IMR-90 (cell line): ENCODE results near the gene LRRTM4. TPM values are rescaled to one million over a fixed set of nuclear protein-coding genes. Genes with fewer than 3 reads are reported as not detected.

Source experiments
- ATAC-seq: fragments of 200-7000 bp; cut with Tn5 transposase; 2 replicates; pipeline ENCODE4 v1.9.1; 2020; ENCODE audit warnings: low read depth, mild to moderate bottlenecking, moderate library complexity
- BruUV-seq: library from RNA; stranded (reverse); fragments of 400-500 nt; replicated peaks from 2 replicates; lab custom pipeline; 2021; lab: Mats Ljungman, UMichigan
- CTCF ChIA-PET: fragments of 300-600 bp; formaldehyde crosslinking; extraction: SDS; loops from one replicate; lab custom pipeline; 2021; ENCODE audit warnings: antibody characterized with exemption; lab: Yijun Ruan, JAX
- POLR2A ChIA-PET: fragments of 300-600 bp; sonication (Branson Sonifier 250); formaldehyde crosslinking; loops from one replicate; lab custom pipeline; 2022; ENCODE audit warnings: antibody characterized with exemption; ENCODE audit not compliant: unreplicated experiment; lab: Charles Lee
- DNase-seq: peaks from one replicate; pipeline ENCODE4 v3.0.0; 2013
- H2AFZ ChIP-seq: replicated peaks from 2 replicates; pipeline ENCODE3; 2013; ENCODE audit warnings: low read length, mild to moderate bottlenecking; ENCODE audit not compliant: poor library complexity
- H2AK5ac ChIP-seq: 2 replicates; pipeline ENCODE4 v1.6.1; 2013; ENCODE audit warnings: low read depth, low read length, inconsistent platforms
- H2AK9ac ChIP-seq: replicated peaks from 2 replicates; pipeline ENCODE3; 2013; ENCODE audit warnings: mild to moderate bottlenecking, low read depth, low read length, moderate library complexity; ENCODE audit not compliant: poor library complexity
- H2BK120ac ChIP-seq: 2 replicates; pipeline ENCODE4 v1.6.1; 2013; ENCODE audit warnings: low read depth, low read length, inconsistent platforms
- H2BK15ac ChIP-seq: 3 replicates; pipeline ENCODE4 v1.6.1; 2013; ENCODE audit warnings: low read depth, low read length, inconsistent platforms
- H2BK20ac ChIP-seq: 2 replicates; pipeline ENCODE4 v1.6.1; 2013; ENCODE audit warnings: low read depth, mild to moderate bottlenecking, inconsistent platforms, low read length, moderate library complexity
- H2BK5ac ChIP-seq: 2 replicates; pipeline ENCODE4 v1.6.1; 2013; ENCODE audit warnings: mild to moderate bottlenecking, low read depth, low read length, inconsistent platforms; ENCODE audit not compliant: poor library complexity, severe bottlenecking
- H3K14ac ChIP-seq: replicated peaks from 2 replicates; pipeline ENCODE4 v1.6.1; 2013; ENCODE audit warnings: low read depth, low read length, inconsistent platforms
- H3K18ac ChIP-seq: 2 replicates; pipeline ENCODE4 v1.6.1; 2013; ENCODE audit warnings: low read depth, low read length, control low read depth
- H3K23ac ChIP-seq: 2 replicates; pipeline ENCODE4 v1.6.1; 2013; ENCODE audit warnings: low read depth, low read length, inconsistent platforms
- H3K27ac ChIP-seq: 2 replicates; pipeline ENCODE4 v1.5.1; 2013; ENCODE audit warnings: mild to moderate bottlenecking, control low read depth, low read length; ENCODE audit not compliant: insufficient read depth
- H3K27me3 ChIP-seq: 2 replicates; pipeline ENCODE4 v1.6.1; 2013; ENCODE audit warnings: low read length; ENCODE audit not compliant: control insufficient read depth, insufficient read depth
- H3K36me3 ChIP-seq: 2 replicates; pipeline ENCODE4 v1.6.1; 2013; ENCODE audit warnings: low read length, mixed read lengths; ENCODE audit not compliant: control insufficient read depth, insufficient read depth
- H3K4ac ChIP-seq: 2 replicates; pipeline ENCODE4 v1.6.1; 2013; ENCODE audit warnings: low read depth, low read length, inconsistent platforms
- H3K4me1 ChIP-seq: 2 replicates; pipeline ENCODE4 v1.6.1; 2013; ENCODE audit warnings: low read length, mixed read lengths; ENCODE audit not compliant: control insufficient read depth, insufficient read depth
- H3K4me2 ChIP-seq: 2 replicates; pipeline ENCODE4 v1.6.1; 2013; ENCODE audit warnings: low read depth, mild to moderate bottlenecking, control low read depth, low read length, moderate library complexity
- H3K4me3 ChIP-seq: 2 replicates; pipeline ENCODE4 v1.5.1; 2013; ENCODE audit warnings: low read depth, mild to moderate bottlenecking, control low read depth, low read length, moderate library complexity; ENCODE audit not compliant: insufficient read depth
- H3K56ac ChIP-seq: 2 replicates; pipeline ENCODE4 v1.6.1; 2013; ENCODE audit warnings: low read length, inconsistent platforms; ENCODE audit not compliant: insufficient read depth; ENCODE audit errors: extremely low read depth
- H3K79me1 ChIP-seq, 2 experiments: 2 replicates each; pipeline ENCODE4 v1.6.1; 2013; ENCODE audit warnings: low read length in 2 of 2, inconsistent platforms in 1 of 2, low read depth in 1 of 2
- H3K9ac ChIP-seq: 2 replicates; pipeline ENCODE4 v1.6.1; 2013; ENCODE audit warnings: low read depth, low read length, control low read depth
- H3K9me1 ChIP-seq: 2 replicates; pipeline ENCODE4 v1.6.1; 2013; ENCODE audit warnings: low read length, inconsistent platforms; ENCODE audit not compliant: insufficient read depth
- H3K9me3 ChIP-seq: 2 replicates; pipeline ENCODE4 v1.6.1; 2013; ENCODE audit warnings: low read length; ENCODE audit not compliant: control insufficient read depth, insufficient read depth
- H4K20me1 ChIP-seq: 2 replicates; pipeline ENCODE4 v1.6.1; 2013; ENCODE audit warnings: low read length, inconsistent platforms; ENCODE audit not compliant: insufficient read depth
- H4K5ac ChIP-seq: 2 replicates; pipeline ENCODE4 v1.6.1; 2013; ENCODE audit warnings: mild to moderate bottlenecking, low read depth, low read length, control low read depth
- H4K8ac ChIP-seq, 2 experiments: 2 replicates each; pipeline ENCODE4 v1.6.1; 2013; ENCODE audit warnings: low read depth in 2 of 2, low read length in 2 of 2, control low read depth in 1 of 2, inconsistent platforms in 1 of 2
- H4K91ac ChIP-seq: 2 replicates; pipeline ENCODE4 v1.6.1; 2013; ENCODE audit warnings: low read depth, low read length, inconsistent platforms; ENCODE audit not compliant: insufficient read depth
- CHD1 ChIP-seq: IDR thresholded peaks from 2 replicates; pipeline ENCODE4 v1.6.1; 2012; ENCODE audit warnings: low read depth, low read length, improper control_type of control experiment
- CTCF ChIP-seq: conservative IDR thresholded peaks from 2 replicates; pipeline ENCODE4 v1.5.1; 2012; ENCODE audit warnings: mild to moderate bottlenecking, low read depth, low read length, improper control_type of control experiment
- ELK1 ChIP-seq: fragments of 150-350 bp; IDR thresholded peaks from 2 replicates; pipeline ENCODE4 v1.6.1; 2016; ENCODE audit warnings: low read depth, mild to moderate bottlenecking, low read length, moderate library complexity, borderline replicate concordance
- MAFK ChIP-seq: IDR thresholded peaks from 2 replicates; pipeline ENCODE4 v1.6.1; 2012; ENCODE audit warnings: low read depth, low read length, improper control_type of control experiment
- NFE2L2 ChIP-seq: fragments of 150-350 bp; IDR thresholded peaks from 2 replicates; pipeline ENCODE4 v1.6.1; 2016; ENCODE audit warnings: low read depth, mild to moderate bottlenecking, low read length
- POLR2A ChIP-seq: IDR thresholded peaks from 2 replicates; pipeline ENCODE4 v1.6.1; 2012; ENCODE audit warnings: mild to moderate bottlenecking, low read depth, low read length
- WGBS, 2 experiments: methylation state at CpG; one replicate each; pipeline versions ENCODE4 v1.1.5 to v1.1.7; 2013; ENCODE audit warnings: missing lambda C conversion rate in 2 of 2; ENCODE audit not compliant: insufficient read length in 1 of 2; ENCODE audit errors: extremely low coverage in 2 of 2; 5-methylcytosine and 5-hydroxymethylcytosine counted together
- dilution Hi-C: fragments of 300-500 bp; cut with HindIII; formaldehyde crosslinking; loops from one replicate; pipeline ENCODE4 v1.14.3; 2018; ENCODE audit warnings: low sequenced_read_pairs; ENCODE audit not compliant: unreplicated experiment
- in situ Hi-C: fragments of 300-500 bp; cut with MboI; formaldehyde crosslinking; loops from 3 replicates; pipeline ENCODE4 v1.14.3; 2019; ENCODE audit warnings: low sequenced_read_pairs, inconsistent platforms, mixed read lengths
- intact Hi-C: fragments of 100-400 bp; cut with micrococcal nuclease; formaldehyde crosslinking; loops from 2 replicates; pipeline ENCODE4 v1.10.0; 2022
- polyA plus RNA-seq, 3 experiments: library from polyadenylated mRNA; depleted of rRNA; stranded (reverse); fragments of >200 nt; gene quantifications; 2 replicates each; pipeline ENCODE4 v1.2.3, GENCODE V29; 2012; ENCODE audit warnings: low replicate concordance in 1 of 3
- total RNA-seq: library from RNA; depleted of rRNA; stranded (reverse); fragments of >200 nt; gene quantifications from 2 replicates; pipeline ENCODE4 v1.2.3, GENCODE V29; 2012

The LRRTM4 gene
- total and polyA plus RNA-seq, 2 of the 4 experiments (the other 2 are of a cell fraction) = not detected

GRCh38 chr2:77156599-77156998 is 365.6 kb downstream of the LRRTM4 start:
- no peak for ATAC-seq
- no peaks in the 10 kb centered on the region for H4K20me1 ChIP-seq
- BruUV-seq = no TSS peak
- H2BK20ac ChIP-seq = no peak overlapping the region
- intact Hi-C loops = no loop called here
- H3K27me3 ChIP-seq = no peaks in the 10 kb centered on the region
- H3K4ac ChIP-seq = no peak overlapping the region
- no peak overlapping the region for H3K18ac ChIP-seq
- H2AK9ac ChIP-seq = no peak overlapping the region
- no CpG with 5 or more reads among the region's 3 CpGs for WGBS, 2 experiments
- peaks cover 6% of the 10 kb centered on the region for H3K9me3 ChIP-seq
- H3K9me1 ChIP-seq = no peaks in the 10 kb centered on the region
- in situ Hi-C loops = no loop called here
- no peak overlapping the region for H3K56ac ChIP-seq
- no peak overlapping the region for H4K5ac ChIP-seq
- no peak overlapping the region for H2BK5ac ChIP-seq
- no peak overlapping the region for H4K8ac ChIP-seq
- H2AK5ac ChIP-seq = no peak overlapping the region
- H3K4me2 ChIP-seq = no peak overlapping the region
- H2BK15ac ChIP-seq = no peak overlapping the region
- no peak overlapping the region for H2BK120ac ChIP-seq
- H3K14ac ChIP-seq = no peak overlapping the region
- dilution Hi-C loops = no loop called here
- H2AFZ ChIP-seq = no peak overlapping the region
- no peaks in the 10 kb centered on the region for H3K36me3 ChIP-seq
- no peak overlapping the region for H3K9ac ChIP-seq
- H3K4me3 ChIP-seq = no peak overlapping the region
- ChIA-PET CTCF (no interaction called here), POLR2A (no interaction called here)
- no peaks in the 10 kb centered on the region for H3K4me1 ChIP-seq
- H3K79me1 ChIP-seq = no peaks in the 10 kb centered on the region
- no peak overlapping the region for H3K23ac ChIP-seq
- no peak overlapping the region for H4K91ac ChIP-seq
- TF ChIP-seq ELK1 (no peak), CHD1 (no peak), CTCF (no peak), POLR2A (no peak), NFE2L2 (no peak), MAFK (no peak)
- no peak overlapping the region for H3K27ac ChIP-seq
- DNase-seq = no peak
